Activated effector memory CD4-positive, alpha-beta T cell treated with anti-CD3 and anti-CD28 coated beads, Interleukin-2, amount 50 U/mL, for 16 hours (primary cell): Measurements from ENCODE around the gene CLDN8.

ENCODE experiments used
- DNase-seq: peaks from one replicate; pipeline ENCODE4 v3.0.0-alpha.2; 2020

The CLDN8 gene

DNA sequence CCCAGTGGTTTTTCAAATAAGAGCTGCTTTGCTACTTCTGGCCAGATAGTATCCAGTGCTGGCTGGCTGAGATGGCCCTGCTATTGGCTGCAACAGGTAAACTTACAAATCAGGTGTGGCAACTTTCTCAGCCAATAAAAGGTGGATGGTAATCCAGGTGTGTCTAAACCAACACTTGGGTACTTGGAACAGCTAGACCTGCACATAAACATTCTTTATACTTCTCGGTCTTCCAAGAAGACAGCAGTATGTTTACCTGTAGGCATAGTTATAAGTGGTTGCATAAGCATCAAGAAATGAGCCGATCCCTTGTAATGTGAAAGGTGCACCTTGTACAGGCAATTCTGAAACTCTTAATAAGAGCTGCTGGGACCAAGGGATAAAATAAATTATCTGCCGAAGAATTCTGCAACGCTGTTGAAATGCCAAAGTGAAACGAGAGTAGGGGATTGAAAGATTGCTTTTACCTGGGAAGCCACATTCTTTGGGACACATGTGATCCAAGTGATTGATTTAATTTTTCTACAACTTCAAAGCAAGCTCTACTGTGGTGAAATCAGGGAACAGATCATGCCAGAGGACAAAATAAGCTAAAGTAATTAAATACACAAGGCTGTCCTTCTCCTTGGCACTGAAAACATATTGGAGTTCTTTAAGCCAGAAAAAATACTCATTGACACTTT is at the start of gene CLDN8:
CLDN8 (minus strand) TSS at position 57 of the 683 bp plus-strand sequence. CDS start 172 bp downstream, outside the sequence.
- no peak for DNase-seq

DNA sequence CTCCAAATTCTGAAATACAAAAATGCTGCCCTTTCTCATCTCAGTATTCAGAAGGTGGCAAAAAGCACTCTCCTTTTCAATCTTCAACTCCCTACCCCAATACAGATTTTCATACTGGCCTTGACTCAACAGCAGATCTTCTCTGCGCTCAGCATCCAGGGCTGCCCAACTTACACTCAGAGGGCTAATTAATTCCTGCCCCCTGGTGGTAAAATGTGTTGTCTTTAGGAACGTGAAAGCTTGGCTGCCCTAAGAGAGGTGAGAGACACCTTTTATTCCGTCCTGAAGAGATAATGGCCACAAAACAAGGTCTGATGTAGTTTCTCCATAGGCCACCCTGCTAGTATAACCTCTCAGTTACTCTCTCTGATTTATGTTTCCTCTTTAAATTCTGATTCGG is 41.9 kb upstream of the CLDN8 start:
- DNase-seq: no peak

DNA sequence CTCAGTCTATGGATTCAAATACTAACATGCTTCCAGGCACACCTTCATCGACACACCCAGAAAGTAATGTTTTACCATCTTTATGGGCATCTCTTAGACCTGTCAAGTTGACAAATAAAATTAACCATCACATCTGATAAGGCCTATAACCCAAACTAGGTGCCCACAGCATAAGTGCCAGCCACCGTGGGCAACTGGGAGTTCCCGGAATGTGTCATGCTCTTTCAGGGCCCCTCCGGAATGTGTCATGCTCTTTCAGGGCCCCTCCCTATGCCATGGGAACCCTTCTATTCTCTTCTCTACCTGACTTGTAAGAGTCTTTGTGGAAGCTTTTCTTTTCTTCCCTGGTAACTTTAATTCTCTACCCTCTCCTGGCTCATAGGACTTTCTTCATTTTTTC is 40.2 kb upstream of the CLDN8 start:
- DNase-seq: no peak

DNA sequence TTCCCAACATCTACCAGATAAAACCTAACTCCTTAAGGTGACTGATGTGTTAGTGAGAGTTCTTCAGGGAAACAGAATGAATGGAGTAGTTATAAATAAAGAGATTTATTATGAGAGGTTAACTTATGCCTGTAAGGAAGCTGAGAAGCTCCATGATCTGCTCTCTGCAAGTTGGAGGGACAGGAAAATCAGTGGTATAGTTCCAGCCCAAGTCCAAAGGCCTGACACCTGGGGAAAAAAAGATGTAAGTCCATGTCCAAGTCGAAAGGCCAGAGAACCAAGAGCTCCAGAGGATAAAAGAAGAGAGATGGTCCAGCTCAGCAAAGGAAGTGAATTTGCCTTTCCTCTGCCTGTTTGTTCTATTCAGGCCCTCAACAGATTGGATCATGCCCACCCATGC is 39.8 kb upstream of the CLDN8 start:
- no peak for DNase-seq

DNA sequence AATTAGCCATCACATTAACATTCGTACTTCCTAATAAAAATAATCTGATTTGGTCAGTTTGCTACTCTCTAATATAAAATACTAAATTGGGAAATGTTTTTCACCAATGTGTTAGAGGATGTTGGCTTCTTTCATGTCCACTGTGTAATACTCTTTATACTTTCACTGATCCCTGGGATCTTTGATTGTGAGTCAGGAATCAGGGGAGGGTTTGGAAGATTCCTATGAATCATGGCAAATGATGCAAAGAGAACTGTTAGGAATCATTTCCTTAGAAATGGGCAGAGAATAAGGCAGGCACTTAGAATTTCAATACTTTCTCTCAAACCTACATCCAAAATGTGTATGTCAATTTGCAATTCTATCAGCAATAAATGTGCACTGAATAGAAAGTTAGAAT is 35.9 kb upstream of the CLDN8 start:
- DNase-seq: no peak

DNA sequence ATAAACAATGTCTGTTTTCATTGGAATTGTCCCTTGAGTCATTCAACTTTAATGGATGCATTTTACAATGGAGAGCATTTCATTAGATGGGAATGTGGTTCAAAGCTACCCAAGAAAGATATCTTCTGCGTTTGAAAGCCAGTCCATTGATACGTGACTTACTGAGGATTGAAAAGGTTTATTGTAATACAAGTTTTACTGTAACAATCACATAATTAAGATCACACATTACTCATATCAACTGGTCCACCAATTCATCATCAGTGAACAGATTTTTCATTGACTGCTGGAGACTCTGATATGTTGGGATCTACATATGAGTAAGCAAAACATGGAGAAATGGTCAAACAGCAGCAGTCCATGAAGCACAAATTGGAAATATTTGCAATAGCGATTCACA is 34.0 kb upstream of the CLDN8 start:
- DNase-seq: no peak

DNA sequence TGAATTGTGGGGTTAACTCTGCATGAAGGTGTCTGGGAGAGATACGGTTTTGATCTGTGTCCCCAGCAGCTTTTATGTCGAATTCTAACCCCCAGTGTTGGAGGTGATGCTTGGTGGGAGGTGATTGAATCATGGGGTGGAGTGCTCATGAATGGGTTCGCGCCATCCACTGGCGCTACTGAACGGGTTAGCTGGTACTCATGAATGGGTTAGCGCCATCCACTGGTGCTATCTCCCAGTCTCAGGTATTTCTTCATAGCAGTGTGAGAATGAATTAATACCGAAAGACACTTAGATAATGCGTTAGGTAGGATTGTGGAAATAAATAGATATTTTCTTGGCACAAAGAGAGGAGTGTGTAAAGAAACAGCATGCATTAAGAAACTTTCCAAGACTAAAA is 32.9 kb upstream of the CLDN8 start:
- no peak for DNase-seq

DNA sequence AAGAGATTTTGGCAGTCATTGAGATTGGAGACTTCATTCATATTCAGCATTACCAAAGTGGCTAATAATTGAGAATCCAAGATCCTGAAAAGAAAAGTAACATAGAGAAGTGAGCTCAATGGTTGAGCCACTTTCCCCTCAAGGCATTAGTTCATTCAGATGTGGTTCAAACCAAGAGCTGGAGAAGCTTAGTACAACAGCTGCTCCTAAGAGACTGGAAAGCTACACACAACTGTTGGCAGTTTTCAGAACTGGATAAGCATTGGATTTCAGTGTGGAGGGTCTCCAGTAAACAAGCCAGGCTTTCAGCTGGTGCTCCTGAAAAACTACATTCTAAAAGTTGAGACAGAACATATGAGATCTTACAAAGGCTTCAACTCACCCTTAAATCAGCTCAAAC is 29.2 kb upstream of the CLDN8 start:
- no peak for DNase-seq

DNA sequence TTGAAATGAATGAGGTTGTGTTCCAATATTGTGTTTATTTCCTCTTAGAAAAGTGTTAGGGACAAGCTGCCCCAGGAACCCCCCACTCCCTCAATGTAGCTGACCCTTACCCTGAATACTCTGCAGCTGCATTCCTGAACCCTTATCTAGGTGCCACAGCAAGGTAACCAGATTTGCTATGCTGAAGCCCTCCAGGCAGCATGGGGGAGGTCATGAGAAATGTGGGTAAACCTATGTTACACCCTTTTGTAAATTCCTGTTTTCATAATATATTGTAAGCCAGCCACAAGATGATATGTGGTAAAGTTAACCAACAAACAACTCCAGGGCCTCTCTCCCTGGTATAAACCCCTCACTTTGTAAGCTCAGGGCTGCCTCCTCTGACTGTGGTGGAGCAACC is 27.8 kb upstream of the CLDN8 start:
- no peak for DNase-seq

DNA sequence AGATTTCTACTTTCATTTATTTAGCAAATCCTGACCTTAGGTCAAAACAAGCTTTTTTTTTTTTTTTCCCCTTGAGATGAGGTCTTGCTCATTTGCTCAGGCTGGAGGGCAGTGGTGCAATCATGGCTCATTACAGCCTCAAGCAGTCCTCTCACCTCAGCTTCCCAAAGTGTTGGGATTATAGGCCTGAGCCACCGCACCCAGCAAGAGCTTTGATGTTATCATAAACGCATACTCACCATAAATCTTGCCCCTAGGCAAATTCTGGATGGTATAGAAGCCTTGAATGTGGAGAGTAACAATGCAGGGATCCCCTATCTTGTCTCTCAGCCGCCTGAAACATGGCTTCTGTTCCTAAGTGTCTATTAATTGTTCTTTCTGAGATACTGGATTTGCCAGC is 24.8 kb upstream of the CLDN8 start:
- DNase-seq: no peak

DNA sequence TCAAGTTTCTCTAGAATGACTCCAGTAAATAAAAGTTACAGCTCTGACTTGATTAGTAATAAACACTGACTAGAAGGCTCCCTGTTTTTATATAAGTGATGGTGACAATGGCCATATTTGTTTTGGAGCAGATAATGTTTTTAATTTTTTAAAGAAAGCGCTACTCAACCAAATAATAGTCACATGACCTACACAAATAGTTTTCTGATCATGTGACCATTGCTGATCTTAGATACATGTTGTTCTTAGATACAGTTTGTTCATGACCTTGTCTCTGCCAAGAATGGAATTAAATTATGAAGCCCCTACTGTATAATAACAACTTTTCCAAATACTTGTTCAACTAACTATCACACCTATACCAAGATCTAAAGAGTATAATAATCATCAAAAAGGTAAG is 22.3 kb upstream of the CLDN8 start:
- DNase-seq: no peak

DNA sequence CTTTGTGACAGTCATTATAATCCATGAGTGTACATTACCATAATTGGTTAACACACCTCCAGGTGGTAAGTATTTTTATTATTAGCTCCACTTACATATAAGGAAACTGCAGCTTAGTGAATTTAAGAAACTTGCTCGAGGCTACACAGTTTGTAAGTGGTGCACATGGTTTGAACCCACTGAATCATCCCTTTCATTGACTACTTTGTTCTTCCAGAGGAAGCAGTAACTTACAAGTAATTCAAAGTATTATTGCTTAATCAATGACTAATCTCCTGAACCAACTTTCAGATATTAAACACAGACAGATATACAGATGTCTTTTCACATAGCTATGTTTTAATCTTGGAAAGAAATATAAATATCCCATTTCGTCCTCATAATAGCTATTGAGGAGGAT is 18.7 kb upstream of the CLDN8 start:
- no peak for DNase-seq

DNA sequence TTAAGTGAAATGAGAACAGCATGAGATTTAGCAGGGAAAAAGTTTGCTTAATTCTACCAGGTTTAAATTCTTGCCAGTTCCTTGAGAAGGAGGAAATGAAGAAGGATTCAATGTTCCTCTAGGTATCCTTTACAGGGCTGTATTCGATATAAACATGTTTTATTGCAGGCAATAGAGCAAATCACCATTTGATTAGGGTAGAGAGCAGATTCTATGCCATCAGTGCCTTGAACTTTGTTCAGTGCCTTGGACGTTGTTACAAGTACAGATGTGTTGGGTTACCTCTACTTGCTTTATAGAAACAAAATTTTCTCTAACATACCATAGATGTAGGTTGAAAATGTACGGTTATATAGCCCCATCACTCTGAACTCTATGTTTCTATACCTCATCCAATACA is 18.2 kb upstream of the CLDN8 start:
- DNase-seq: no peak

DNA sequence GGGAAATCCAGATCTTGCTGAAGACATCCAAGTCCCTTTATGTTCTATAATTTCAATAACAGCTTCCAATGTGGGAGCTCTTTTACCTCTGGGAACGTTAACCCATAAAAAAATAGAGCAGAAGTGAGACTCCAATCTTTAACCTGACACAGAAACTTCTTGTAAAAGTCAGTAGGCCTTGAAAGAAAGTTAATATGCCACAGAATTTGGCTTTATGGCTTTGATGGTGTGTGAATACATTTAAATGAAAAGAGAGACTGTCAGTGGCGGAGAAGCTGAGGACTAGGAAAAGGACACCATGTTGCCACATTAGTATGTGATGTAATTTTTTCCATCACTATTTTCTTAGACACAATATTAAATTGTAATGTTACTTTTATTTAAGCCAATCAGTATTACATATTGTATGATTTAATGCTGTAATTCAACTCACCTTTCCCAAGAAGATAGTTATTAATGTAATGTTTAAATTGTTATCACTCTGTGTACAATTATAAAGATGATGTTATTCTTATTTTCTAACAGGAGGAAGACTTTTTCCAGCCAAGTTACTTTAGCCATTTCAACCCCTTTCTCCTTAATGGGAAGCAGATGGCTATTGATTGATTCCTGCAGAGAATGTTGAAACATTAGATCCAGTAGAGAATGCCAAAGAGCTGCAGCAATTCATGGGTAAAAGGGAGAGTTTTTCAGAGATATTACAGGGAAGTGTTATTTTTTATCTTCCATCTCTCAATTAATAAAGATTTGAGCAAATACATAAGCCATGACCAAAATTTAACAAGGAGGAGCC is 17.5 kb upstream of the CLDN8 start:
- DNase-seq: no peak

DNA sequence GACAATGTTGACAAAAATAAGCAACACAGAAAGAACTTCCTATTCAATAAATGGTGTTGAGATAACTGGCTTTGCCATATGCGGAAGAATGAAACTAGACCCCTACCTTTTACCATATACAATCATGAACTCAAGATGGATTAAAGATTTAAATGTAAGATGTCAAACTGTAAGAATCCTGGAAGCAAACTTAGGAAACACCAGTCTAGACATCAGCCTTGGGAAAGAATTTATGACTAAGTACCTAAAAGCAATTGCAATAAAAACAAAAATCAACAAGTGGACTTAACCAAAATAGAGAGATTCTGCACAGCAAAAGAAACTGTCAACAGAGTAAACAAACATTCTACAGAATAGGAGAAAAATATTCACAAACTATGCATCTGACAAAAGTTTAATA is 16.1 kb upstream of the CLDN8 start:
- DNase-seq: no peak

DNA sequence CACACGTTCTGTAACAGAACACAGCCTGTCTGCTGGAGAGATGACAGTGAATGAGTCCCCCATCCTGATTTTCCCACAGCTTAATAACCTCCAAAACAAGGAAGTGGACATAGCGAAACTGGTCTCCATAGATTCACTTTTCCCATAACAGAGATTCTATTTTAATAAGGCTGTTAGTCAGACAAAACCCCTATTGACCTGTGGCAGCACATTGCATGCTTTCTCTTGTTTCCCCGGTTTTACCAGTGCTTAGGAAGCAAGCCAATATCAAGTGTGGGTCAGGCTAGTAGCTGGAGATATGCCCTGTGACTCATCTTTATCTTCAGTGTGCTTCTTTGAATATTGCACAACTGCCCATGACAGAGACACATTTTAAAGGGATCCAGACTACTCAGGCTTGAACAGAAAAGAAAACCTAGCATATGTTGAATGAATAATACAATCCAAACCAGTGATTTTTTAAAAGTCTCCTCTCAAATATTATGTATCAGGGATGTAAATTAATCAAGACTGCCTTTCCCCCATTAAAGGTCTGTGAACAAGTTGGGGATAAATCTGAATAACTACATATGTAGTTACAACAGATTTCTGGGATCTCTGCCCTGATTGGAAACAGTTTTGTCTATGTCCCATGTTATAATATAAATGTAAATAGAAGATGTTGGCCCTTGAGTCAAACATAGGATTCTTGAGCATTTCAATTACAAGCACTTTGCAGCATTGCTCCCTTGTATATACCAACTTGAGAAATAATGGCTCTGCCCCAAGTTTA is 11.9 kb upstream of the CLDN8 start:
- no peak for DNase-seq

DNA sequence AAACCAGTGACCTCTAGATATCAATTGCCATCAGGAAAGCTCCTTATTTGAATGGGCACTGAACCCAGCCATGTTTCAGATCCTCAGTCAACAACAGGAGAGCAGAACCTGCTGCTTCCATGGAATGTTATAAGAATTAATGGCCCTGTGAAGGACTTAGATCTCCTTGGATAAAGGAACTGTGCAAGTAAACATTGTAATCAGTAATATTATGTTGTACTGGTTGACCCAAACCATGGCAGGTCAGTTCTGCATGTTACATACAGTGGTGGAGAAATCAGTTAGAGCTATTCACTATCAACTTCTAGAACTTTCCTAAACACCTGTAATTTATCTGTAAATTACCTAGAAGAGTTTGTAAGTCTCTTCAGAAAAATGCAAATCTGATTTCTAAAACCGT is 11.2 kb upstream of the CLDN8 start:
- DNase-seq: no peak

DNA sequence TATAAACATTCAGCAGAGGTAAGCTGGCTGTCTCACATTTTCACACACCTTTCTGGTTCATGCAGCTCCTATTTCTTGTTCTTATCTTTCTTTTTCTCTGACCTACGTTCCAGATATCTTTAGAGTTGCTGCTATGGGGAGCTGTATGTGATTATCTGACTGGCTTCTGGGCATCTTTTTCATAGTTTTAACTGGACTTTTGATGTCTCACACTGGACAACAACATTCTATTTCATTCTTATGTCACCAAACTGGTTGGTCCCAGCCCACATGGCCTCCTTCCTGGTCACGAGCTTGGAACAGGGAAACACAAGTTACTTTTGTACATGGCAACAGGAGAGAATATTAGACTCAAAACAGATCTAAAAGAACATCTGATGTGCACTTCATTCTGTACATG is 7.7 kb upstream of the CLDN8 start:
- DNase-seq: no peak

DNA sequence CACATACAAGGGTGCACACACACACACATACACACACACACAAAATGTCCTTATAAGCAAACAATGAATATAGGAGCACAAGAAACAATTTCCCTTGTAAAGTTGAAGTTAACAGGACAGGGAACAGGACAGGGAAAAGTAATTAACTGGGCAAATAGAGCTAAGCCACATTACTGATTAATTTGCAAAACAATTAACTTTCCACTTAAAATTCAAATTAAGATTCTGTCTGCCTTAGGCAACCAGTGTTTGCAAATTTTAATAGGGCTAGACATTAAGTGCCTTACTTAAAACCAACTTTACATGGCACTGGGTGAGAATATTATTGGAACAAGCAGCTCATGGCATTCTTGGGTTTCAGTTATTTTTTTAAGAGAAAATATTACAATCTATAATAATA is 6.8 kb upstream of the CLDN8 start:
- no peak for DNase-seq

DNA sequence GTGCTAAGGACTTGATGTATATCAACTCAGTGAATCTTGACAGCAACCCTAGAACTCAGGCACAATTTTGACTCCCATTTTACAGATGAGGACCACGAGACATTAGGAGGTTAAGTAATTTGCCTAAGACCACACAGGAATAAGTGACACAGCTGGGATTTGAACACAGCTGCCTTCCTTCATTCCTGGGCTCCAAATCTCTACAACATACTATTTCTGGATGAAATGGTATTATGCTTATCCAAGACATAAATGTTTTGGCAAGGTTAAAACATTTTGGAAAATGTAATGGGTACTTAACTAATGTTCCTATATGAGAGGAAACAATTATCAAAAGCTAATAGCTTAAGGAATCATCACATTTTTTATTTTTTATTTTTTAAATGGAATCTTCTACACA is 4.8 kb downstream of the CLDN8 start:
- DNase-seq: no peak

DNA sequence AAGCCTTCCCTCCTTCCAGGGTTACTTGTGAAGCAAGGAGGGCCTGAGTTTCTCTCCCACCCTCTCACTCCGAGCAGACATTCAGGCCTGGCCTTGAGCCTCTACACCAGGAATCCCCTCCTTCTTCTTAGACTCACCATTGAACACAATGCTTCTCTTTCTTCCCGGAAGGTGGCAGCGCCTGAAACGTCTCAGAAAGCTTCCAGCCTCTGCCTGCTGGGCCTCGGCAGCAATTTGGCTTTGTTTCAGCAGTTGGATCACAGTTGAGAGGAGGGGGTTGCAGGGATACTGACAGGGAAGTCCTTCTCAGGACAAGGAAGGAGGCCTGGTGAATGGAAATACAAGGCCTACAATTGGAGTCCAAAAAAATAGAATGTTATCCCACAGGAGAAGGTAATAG is 6.3 kb downstream of the CLDN8 start:
- DNase-seq: no peak

DNA sequence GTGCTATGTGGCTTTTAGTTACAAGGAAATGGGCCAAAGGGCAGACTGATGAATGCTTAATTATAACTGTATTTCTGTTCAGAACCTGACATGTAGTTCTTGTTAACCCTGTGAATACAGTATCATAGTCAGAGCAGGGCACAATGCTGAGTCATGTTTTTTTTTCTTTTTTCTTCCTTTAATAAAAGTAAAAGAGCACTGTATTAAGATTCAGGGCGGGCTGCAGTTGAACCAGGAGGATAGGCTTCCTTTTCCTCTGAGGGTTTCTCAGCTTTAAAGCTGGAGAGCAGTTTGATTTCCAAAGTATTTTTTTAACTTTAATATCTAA is 8.7 kb downstream of the CLDN8 start:
- no peak for DNase-seq

DNA sequence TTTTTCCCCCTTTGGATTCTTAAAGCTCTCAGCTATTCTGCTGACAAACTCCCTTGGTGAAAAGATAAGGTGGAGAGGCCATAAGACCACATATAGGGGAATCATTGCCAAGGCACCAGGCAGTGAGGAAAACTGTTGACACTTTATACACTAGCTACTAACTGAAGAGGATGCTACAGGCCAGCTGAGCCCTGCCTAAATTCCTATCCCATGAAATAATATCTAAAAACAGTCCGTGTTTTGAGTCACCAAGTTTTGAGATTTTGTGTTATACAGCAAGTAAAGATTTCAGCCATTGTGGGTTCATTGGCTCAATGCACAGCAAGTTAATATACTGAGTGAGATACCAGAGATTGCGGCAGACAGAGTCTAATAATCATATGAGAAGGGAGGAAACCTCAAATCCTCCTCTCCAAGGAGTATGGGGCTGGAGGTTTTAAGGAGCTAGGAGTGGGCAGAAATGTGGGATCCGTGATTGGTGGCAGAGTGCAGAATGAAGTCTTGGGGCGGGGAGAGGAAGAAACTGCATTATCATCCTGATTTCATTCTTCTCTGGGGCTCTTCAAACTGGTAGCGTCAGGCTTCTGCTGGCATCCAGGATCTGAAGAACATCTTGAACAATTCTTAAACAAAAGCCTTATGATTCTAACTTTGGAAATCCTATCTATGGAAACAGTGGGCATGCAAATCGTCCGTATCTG is 9.2 kb downstream of the CLDN8 start:
- DNase-seq: no peak

DNA sequence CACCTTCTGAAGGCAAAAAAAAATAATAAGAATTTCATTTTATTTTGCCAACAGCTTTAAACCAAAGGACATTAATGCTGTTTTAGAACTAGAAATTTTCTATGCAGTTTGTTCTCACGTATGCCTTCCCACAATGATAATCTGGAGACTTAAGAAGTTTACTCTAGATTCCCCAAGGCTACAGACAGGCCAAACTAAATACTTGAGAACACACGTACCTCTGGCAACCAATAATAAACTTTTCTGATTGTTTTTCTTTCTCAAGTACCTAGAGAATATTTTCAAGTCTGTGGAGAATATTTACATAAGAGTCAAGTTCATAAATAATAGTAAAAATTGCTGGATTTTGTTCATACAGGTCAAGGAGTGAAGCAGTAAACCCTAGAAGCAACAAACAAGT is 15.9 kb downstream of the CLDN8 start:
- DNase-seq: no peak
